GM12891 (cell line): ENCODE results near the gene STAT4.

Source experiments
- PAX5 ChIP-seq: IDR thresholded peaks from 2 replicates; pipeline ENCODE4 v1.6.1; 2011; ENCODE audit warnings: low read length, moderate library complexity, mild to moderate bottlenecking; ENCODE audit not compliant: insufficient read depth, severe bottlenecking
- POLR2A ChIP-seq: IDR thresholded peaks from 2 replicates; pipeline ENCODE4 v1.6.1; 2011; ENCODE audit warnings: low read depth, low read length, control low read depth
- POU2F2 ChIP-seq: IDR thresholded peaks from 2 replicates; pipeline ENCODE4 v1.6.1; 2011; ENCODE audit warnings: low read depth, mild to moderate bottlenecking, control low read depth, low read length, moderate library complexity
- TAF1 ChIP-seq: IDR thresholded peaks from 2 replicates; pipeline ENCODE4 v1.6.1; 2011; ENCODE audit warnings: low read depth, low read length, control low read depth

- TF ChIP-seq POLR2A: peak; percentile 63
- TF ChIP-seq POU2F2: no peak
- no peak for TF ChIP-seq PAX5
- no peak for TF ChIP-seq TAF1
Observed at GRCh38 chr2:191003405-191004309, 147.1 kb downstream of the STAT4 start.
